Embryonic facial prominence (tissue), 1 donor: ENCODE measurements around the gene SH3BP5L.

Experiments used
- DNase-seq: peaks from one replicate; pipeline ENCODE4 v3.0.0-alpha.2; 2016; ENCODE audit errors: extremely low spot score

SH3BP5L gene

DNA sequence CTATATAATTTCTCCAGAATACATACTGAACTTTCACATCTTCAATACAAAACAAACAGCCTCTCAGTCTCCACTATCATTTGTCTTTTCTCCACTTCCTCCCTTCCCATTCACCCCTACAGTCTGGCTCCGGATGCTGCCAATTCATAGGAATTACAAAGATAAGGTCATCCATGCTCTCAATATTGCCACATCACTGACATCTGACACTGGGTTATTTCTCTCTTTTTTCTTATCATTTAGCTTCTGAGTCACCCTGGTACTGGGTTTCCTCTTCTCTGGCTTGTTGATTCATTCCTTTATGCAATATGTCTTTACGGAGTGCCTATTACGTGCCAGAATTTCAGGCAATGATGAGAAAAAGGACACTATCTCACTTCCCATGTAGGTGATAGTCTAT is 3.1 kb upstream of the SH3BP5L start:
- no peak for DNase-seq

DNA sequence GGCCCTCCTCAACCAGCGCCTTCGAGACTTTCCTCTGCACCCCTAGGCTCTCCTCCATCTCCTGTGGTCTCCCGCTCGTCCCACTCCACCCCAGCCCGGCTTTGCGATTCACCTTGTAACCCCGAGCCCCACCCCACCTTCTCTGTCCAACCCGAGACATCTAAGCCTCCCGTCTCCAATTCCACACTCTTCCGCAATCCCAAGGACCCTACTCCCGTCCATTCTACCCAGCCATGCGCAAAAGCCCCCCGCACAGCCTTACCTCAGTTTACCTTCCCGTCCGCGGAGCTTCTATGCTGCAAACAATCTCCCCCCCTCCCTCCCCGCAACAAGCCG is 174 bp downstream of the SH3BP5L start:
- DNase-seq = no peak

DNA sequence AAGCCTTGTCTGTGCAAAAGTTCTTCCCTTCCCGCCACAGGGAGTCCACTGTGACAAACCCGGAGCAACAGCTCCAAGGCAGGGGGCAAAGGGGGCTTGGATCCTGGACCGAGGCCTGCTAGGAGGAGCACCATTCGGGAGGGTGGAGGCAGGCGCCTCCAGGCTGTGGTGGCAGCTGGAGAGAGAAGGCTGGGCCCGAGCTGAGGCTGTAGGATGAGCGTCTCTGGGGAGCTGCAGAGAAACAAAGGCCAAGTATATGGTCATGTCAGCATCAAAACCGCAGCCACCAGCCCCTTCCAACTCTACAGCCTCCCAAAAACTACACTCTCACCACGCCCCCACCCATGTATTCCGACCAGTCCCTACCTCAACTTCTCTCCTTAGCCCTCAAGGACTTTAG is 579 bp downstream of the SH3BP5L start:
- DNase-seq = no peak

DNA sequence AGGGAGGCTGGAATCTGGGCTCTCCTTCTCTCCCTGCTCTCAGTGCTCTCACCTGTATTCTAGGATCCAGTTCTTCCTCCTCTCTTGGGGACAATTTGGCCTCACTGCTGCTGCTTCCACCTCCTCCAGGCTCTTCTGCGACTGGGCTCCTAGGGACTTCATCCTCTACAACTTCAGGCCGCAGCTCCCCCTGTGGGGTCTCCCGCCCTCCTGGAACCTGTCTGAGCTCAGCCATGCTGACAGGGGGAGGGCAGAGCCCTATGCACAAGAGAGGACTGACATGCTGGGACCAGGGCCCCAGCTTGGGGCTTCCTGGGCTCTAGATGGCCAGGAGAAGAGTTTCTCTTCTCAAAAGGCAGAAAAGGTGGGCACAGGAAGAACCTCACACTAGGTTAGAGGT is 1.0 kb downstream of the SH3BP5L start:
- no peak for DNase-seq

DNA sequence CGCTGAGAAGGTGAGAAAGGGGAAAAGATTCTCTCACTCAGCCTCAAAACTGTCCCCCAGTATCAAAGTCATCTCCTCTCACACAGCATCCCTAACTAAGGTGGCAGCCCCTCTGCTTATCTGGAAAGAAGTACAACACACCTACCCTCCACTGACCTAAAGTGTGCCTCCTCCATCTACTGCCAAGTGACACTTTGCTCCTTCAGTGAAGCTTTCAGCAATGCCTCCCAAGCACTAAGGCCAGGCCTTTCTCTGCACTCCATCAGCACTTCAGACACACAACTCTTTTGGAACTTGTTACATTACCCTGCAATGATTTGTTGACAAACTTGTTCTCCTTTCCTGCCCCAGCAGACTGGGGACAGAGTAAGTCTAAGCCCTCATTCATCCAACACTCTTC is 1.4 kb downstream of the SH3BP5L start:
- DNase-seq = no peak

DNA sequence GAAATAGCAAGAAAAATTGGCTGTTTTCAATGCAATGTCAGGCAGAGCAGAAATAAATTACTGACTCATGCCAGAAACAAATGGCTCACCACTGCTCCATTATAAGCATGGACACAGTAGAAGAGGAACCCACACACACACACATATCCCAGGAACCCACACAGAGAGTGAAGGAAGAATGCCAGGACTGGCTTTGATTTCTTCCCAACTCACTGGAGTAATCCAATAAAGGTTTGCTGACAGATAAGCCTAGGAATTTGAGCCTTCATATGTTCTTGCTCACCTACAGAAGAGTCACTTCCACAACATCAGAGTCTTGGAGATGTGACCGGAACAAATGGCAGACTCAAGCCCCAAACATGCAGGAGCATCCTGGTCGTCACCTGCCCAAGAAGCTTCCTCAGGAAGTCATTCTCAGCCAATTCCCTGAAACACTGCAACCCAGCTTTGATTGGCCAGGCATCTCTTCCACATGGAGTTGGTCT is 2.2 kb downstream of the SH3BP5L start:
- no peak for DNase-seq

DNA sequence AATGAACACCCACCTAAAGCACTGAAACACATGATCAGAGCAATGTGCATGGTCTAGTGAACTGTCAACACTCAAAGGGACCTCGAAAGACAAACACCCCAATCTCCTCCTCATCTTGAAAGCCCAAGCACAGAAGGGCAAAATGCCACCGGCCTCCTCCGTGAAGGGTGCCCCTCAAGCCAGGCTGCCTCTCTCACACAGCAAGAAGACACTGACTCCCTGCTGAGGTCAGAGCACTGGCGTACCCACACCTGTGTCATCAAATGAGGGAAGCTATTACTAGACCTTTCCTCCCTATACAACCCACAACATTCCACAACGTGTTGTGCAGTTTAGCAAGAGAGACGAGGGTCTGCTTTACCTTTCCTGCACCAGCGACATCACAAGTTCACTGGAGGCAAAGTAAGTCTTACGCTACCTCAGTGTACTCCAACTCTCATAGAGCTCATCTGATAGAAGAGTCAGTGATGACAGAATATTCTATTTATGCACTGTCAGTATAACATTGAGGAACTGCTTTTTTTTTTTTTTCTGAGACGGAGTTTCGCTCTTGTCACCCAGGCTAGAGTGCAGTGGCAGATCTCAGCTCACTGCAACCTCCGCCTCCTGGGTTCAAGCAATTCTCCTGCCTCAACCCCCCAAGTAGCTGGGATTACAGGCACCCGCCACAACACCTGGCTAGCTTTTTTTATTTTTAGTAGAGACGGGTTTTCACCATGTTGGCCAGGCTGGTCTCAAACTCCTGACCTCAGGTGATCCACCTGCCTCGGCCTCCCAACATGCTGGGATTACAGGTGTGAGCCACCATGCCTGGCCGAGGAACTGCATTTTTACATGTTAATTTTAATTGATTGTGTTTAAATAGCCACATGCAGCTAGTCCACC is 3.3 kb downstream of the SH3BP5L start:
- DNase-seq = no peak

DNA sequence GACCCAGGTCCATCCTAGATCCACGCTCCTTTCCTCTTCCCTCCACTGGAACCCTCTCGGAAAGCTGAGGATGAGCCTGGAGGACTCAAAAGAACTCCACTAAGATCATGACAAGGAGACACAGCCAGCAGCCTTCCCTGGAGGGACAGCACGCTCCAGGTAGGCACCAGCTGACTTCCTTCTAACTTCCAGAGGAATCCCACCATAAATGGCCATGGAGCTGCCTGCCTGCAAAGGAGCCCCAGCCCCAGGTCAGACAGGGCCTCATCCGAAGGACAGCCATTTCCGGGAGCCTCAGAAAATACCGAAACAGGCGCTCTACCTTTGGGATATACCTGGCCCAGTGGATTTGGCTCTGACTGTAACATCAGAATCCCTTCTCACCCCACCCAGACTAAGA is 4.1 kb downstream of the SH3BP5L start:
- no peak for DNase-seq

DNA sequence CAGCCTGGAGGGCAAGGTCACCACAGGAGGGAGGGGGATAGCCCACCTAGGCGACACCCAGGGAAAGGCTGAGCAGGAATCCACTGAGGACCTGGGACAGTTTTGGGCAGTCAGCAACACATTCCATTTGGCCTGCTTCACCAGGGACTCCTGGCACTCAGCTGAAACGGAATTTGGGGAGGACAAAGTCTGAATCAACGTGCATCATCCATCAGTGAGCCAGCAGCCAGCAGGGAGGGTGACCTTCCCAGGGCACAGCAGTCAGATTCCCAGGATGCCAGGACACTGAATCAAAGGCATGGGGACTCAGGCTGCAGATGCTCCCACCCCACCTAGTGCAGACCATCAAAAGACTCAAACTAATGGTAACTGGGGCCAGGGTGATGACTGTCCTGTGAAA is 4.6 kb downstream of the SH3BP5L start:
- DNase-seq = no peak

DNA sequence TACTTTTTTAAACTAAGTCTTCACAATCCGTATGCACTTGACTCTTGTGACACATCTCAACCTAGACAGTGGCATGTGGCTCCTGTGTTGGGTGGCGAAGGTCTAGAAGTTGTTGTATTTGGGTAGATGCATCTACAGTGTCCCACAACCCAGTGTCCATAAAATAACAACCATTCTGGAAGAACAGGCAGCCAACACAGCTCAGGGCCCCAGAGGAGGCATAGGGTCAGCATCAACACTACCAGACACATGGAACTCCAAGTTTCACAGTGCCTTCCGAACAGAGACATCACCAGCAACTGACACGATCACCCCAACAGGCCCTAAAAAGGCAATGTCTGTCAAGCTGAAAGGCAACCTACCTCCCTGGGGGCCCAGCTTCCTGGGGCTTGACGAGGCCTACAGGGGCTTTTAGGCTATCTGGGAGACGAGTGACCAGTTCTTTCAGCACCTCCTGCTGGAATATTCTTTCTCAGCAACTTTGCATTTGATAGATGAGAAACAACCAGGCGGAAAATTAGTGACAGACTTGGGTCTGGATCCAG is 5.6 kb downstream of the SH3BP5L start:
- DNase-seq = no peak

DNA sequence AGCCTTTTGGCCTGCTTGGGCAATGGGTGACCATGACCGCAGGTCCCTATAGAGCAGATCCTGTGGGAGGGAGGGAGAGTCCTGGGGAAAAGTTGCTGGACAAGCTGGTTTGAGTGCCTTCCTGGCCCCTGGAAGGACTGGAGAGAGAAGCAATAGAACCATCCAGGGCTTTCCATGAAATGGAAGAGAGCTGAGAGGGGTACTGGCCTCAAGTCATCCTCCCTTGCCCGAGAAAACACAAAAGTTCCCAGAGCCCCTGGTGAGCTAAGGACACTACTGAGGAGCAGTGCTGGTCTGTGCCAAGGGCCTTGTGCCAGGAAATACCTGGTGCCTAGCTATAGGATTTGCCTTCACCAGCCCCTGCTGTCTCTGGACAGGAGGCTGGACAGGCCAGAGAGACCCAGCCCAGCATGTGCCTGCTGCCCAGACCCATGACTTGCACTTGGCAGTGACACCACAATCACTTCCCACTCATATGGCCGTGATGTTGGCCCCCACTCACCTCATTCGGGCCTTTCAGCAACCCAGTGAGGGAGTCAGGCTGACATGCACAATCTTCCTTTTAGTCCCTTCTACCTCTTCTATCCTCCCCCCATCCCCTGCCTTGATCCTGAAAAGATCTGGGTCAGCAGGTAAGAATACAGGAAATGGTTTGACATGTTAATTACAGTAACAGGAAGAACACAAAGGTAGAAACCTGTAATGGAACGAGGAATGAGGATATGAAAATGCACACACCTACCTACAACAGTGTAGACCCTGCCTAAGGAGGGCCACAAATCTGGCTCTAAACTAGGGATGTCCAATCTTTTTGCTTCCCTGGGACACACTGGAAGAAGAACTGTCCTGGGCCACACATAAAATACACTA is 7.0 kb downstream of the SH3BP5L start:
- DNase-seq = no peak

DNA sequence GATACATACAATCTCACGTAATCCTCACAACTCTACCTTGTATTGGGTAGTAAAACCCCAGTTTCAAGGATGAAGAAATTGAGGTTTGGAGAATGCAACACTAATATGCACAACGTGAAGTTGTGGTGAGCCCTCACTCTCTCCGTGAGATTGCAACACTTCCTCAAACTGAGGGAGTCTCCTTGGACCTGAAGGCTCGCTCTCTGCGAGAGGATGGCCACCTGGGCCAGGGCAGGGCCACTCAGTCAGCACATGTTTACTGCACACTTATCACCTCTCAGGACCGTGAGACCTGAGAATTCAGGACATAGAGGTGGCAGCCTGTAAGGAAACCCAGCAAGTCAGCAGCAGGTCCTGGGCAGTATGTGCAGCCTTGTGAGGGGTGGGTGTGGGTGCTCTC is 8.7 kb downstream of the SH3BP5L start:
- DNase-seq = no peak

DNA sequence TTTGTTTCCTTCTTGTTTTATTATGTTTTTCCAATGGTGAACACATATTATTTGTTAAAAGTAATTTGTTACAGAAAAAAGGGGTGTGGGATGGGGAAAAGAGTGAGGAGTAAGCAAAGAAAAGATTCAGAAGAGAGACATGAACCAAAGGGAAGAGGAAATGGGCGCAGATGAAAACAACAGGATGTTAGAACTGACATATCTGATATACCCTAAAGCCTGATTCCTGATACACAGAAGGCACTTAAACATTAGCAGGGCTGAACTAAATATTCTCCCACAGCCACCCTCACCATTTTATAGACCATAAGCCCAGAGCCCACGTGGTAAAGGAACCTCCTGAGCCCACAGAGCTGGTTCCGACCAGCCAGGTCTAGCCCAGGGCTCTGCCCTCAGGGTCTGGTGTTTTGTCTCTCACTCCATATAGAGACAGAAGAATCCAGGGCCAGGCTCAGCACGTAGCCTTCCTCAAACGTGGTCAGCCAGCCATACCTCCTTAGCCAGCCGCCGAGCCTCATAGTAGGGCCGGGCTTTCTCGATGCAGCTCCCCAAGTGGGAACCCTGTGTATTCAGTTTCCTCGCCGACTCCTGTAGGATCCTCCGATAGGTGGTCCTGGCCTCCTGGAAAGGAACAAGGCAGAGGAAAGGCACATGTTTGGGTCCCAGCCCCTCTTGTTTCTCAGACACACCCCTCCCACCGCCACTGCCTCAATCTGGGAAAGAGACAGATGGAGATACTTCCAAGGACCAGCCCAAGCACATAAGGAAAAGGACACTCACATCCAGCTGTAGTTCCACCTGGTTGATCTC is 9.5 kb downstream of the SH3BP5L start:
- DNase-seq = no peak

DNA sequence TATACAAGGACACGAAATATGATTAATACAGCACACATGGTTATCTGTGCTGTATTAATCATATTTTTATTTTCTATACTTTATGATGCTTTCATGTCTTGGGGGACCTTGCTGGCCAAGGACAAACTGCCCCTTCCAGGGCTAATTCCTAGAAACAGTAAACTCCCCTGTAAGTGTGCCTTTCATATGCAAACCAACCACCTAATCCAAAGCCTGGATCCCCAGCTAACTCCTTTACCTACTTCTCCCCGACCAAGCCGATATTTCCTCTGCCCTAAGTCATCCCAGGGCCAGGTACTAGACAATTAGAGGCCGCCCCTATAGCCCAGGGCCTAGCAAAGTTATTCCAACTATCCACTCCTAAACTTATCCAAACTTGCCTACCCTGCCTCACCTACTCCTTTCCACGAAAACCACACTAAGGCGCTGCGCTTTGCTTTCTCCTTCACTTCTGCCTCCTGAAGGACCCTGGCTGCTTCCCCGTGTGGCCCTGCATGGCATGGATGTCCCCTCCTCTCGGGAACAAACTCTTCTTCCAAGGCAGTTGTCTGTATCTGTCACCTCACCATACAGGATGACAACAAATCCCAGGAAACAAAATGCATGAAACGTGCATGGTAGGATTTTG is 10.2 kb downstream of the SH3BP5L start:
- DNase-seq = no peak

DNA sequence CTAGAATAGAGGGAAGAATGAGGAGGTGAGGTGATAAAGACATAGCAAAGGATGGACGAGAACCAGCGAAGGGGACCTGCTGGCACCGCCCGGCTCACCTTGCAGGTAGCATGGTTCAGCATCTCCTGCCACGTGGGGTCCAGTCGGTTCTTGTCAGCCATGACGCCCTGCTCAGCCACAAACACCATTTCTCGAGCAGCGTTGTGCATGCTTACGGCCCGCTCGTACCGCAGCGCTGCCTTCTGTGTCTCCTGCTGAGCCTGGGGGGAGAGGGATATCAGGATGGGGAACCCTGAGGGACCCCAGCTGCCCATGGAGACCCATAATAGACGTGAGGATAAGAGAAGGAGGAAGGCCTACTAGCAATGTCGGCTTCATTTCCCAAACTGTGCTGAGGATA is 11.4 kb downstream of the SH3BP5L start:
- DNase-seq = no peak

DNA sequence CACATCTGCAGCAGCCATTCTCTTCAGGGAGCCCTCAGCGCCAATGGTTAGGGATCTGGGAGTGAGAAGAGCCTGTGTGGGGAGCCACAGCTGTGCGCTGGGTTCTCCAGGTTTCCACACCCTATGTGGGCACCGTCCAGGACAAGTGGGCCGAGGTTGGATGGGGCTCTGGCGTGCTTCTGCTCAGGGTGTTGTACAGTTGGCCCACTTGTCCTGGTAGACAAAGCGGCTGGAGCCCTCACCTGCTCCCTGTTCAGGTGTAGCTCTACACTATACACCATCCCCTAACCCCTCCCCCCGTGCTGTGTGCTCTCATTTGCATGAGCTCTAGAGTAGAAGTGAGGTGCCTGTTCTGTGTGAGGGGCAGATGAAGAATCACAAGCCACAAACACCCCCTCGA is 12.2 kb downstream of the SH3BP5L start:
- no peak for DNase-seq

DNA sequence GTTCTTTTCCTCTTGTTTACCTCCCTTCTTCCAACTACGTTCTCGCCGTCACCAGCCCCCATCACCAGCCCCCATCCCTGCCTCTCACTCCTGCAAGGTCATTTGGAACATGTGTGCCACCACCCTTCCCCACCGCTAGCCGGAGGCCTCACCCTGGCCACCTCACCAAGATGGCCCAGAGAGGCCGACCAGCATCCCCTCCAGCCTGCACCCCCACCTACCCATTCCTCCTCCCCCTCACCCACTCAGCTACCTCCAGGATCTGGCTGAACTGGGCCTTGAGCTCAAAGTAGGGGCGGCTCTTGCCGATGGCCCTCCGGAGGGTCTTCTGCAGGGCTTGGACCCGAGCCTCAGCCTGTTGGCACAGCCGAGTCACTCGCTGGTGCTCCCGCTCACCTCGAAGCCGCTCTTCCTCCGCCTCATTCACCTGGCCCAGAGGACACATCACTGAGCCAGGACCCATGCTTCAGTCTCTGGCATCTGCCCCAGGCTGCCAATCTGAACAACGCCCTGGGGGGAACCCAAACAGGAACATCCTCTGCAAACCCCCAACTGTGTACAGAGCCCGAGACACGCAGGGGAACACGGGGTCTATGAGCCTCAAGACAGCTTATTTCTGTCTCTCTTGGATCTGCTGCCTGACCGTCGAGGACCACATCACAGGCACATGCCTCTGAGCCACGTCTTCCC is 12.8 kb downstream of the SH3BP5L start:
- no peak for DNase-seq

DNA sequence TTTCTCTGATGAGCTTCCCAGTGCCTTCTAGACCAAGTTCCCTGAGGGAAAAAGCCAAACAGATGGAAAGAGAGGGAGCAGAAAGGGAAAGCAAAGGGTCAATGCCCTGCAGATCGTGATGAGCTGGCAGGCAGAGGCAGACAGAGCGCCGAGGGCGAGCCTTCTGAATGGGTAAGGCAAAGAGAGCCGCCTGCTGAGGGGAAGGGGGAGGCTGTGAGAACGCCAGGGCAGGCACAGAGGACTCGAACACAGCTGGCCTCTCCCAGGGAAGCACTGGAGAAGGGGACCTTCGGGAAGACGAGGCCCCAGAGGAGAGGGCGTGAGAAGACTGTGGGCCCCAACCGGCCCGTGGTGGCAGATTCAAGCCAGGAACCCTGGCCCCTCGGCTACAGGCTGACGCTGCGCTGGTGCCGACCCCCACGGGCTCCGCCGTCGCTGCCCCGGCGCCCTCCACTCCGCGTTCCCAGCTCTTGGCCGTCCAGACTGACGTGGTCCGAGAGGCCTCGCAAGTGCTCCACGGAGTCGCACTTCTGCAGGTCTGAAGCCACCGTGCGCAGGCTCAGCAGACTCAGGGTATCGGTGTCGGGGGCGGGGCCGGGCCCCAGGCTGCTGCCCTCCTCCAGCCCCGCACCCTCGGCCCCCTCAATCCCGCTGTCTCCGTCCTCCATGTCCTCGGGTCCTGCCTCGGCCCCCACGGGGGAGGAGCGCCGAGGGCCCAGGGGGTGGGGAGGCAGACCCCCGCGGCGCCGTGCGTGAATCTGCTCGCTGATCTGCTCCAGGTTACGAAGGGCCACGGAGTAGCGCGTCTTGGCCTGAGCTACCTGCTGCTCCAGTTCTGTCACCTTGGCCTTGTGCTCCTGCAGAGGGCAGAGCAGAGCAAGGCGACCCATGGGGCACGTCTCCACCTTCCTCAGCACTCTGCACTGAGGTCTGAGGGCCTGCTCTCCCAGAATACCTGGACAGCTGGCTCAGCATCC is 13.9 kb downstream of the SH3BP5L start:
- DNase-seq = no peak

DNA sequence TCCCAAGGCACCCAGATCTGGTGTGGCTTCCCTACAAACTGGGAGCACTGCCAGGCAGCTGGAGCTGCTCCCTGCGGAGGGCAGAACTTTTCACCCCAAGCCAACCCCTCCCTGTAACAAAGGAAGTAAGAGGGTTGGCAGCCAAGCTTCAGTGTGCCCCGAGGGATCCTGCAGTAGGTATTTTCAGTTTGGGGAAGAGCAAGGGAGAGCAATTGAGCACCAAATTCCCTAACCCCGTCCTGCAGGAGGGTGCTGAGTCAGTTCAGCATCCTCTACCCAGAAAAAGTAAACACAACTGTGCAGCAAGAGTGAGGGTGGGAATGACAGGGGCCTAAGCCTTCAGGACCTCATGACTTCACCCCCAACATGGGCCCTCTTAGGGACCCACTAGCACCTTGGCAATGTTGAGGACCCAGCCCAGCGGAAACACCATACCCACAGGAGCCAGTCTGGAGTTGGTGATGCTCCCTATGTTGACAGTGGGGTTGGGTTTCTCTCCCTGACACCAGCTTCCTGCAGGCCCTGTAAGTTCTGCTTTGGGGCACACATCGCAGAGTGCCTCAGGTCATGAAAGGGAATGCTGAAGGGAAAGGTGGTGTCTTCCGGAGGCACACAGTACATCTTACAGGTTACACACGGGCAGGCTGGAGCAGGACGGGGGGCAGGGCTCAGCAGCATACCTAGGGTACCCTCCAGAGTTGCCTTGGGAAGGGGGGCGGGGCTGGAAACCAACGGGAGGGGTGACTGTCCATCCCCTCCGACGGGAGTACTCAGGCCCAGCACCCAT is 14.8 kb downstream of the SH3BP5L start:
- no peak for DNase-seq
